HK-2 (cell line): ENCODE results near the gene GYPB.
"Not testable (repeated sequence)": the region's sequence is repeated elsewhere in the genome, so short reads cannot be mapped to it uniquely, and the experiment has no call there.

Experiments used
- DNase-seq: peaks from one replicate; pipeline ENCODE4 v3.0.0-alpha.2; 2018; ENCODE audit not compliant: unreplicated experiment

The GYPB gene

DNA sequence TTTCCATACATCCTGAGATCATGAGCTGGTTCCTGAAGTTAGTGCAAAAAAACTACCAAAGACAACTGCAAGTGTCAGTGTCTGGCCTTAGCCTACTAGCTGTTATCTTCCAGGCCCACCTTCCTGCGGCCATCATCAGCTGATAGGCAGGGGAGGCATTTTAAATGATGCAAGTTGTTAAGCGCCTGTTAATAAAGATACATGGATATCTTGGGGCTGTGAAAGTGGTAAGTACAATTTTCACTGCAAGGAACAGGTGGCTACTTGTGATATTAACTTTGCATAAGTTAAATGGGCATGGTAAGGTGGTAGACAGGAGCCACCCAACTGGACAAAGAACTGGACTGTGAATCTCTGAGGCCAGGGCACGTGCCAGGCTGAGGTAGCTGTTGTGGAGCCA lies at the start of gene GYPB:
TSS of gene GYPB (minus strand) at position 104 of the 400 bp plus-strand sequence. CDS start at position 11, 93 bp downstream.
- DNase-seq = not testable (repeated sequence)

DNA sequence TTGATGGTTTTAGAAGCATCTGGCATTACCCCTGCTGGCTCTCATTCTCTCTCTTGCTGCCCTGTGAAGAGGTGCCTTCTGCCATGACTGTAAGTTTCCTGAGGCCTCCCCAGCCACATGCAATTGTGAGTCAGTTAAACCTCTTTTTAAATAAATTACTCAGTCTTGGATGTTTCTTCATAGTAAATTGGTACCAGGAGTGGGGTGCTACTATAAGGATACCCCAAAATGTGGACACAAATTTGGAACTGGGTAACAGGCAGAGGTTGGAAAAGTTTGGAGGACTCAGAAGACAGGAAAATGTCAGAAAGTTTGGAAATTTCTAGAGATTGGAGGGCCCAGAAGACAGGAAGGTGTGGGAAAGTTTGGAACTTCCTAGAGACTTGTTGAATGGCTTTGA lies 42.4 kb upstream of the GYPB start:
- DNase-seq = not testable (repeated sequence)

- DNase-seq = not testable (repeated sequence)
Measured at GRCh38 chr4:144060234-144060859, 41.2 kb upstream of the GYPB start.

- DNase-seq = no peak
Measured at GRCh38 chr4:144056800-144057199, 37.6 kb upstream of the GYPB start.

DNA sequence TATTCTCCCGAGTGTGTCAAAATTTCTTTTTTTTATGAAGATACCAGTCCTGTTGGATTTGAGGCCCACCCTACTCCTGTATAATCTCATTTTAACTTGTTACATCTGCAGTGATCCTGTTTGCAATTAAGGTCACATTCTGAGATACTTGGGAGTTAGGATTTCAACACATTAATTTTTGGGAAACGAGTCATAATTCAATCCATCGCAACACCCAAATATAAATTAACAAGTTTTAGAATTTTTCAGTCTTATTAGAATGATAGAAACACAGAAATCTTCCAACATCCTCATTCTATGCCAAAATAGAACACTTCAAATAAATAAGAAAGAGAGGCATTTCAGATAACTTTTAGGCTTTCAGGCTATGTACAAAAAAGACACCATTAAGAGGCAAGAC lies 36.2 kb upstream of the GYPB start:
- DNase-seq = not testable (repeated sequence)

DNA sequence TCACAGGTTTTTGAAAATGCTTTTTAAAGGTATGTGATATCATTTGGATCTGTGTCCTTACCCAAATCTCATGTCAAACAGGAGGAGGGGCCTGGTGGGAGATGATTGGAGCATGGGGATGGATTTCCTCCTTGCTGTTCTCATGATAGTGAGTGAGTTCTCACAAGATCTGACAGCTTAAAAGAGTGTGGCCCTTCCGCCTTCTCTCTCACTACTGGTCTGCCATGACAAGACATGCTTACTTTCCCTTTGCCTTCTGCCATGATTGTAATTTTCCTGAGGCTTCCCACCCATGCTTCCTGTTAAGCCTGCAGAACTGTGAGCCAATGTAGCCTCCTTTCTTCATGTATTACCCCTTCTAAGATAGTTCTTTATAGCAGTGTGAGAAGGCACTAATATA lies 32.3 kb upstream of the GYPB start:
- DNase-seq = not testable (repeated sequence)

DNA sequence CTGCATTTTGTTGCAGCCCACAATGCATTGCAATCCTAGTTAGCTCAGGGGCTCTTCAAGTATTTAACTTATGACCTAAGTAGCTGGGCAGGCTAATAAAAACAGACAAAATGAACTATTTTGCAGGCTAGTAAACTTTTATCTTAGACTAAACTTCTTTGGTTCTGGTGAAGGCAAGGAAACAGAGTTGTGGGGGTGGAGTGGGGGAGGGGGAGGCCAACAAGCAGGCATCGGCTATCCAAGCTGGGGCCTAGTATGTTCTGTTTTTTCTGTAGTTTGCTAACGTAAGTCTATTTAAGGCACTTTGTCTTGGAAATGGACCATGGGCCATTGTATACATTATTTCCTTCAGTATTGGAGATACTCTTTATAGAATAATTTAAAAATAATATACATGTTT lies 31.5 kb upstream of the GYPB start:
- not testable (repeated sequence) for DNase-seq

GRCh38 chr4:144049495-144050424 lies 30.6 kb upstream of the GYPB start:
- not testable (repeated sequence) for DNase-seq

DNA sequence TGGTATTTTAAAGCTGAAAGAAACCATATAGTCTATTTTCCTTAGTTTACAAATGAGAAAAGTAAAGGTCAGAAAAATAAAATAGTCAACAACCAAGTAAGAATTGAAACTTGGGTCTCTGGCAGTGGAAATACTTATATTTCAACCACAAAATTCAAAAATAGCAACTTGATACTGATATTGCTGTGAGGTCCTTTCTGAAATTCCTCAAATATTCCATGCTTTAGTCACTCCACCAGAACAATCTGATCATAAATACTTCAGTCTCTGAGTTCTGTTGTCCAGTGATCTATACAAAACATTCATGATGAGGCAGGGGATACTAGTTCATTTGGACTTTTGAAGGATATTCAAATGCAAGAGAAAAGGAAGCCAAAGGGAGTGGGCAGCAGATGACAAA lies 25.8 kb upstream of the GYPB start:
- not testable (repeated sequence) for DNase-seq

DNA sequence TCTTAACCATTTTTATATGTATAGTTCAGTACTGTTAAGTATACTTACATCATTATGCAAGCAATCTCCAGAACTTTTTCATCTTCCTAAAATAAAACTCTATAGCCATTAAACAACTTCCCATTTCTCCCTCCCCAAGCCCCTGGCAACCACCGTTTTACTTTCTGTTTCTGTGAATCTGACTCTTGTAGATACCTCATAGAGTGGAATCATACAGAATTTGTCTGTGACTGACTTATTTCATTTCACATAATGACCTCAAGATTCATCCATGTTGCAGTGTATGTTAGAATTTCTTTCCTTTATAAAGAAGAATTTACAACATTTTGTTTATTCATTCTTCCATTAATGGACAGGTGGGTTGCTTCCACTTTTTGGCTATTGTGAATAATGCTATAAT lies 13.4 kb upstream of the GYPB start:
- not testable (repeated sequence) for DNase-seq

DNA sequence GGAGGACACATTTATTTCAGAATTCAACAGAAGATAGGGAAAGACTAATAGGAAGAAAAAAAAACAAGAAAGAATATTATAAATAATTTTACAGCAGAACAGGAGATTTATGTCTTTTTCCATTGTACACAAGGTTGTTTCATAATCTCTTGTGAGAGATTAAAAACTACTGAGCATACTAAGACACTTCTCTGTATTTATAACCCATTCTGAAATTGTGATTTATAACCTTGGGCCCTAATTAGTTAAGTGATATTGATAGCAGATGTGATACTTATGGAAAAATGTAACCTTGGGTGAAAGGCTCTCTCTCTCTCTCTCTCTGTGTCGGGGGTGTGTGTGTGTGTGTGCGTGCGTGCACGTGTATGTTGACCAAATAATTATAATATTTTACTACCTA lies 12.7 kb upstream of the GYPB start:
- DNase-seq = not testable (repeated sequence)

DNA sequence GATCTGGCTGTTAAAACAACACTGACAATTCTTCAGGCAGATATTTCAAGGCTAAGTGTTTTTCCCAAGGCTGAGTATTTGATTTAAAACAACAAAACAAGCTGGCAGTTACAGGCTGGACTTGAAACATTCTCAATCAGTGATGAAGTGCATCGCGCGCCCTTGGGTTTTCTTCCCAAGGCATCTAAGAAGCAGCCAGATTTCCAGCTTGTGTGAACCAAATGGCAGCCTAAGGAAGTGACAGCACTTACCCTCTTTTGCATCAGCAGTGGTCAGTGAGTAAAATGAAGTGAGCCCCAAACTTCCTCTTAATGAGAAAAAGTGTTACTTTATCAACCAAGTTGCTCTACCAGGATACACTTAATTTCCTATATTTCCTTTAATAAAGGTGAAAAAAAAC lies 12.2 kb upstream of the GYPB start:
- DNase-seq = not testable (repeated sequence)

- not testable (repeated sequence) for DNase-seq
Measured at GRCh38 chr4:144030708-144031107, 11.5 kb upstream of the GYPB start.

DNA sequence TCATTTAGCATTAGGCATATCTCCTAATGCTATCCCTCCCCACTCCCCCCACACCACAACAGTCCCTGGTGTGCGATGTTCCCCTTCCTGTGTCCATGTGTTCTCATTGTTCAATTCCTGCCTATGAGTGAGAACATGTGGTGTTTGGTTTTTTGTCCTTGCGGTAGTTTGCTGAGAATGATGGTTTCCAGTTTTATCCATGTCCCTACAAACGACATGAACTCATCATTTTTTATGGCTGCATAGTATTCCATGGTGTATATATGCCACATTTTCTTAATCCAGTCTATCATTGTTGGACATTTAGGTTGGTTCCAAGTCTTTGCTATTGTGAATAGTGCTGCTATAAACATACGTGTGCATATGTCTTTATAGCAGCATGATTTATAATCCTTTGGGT lies 7.5 kb upstream of the GYPB start:
- DNase-seq = not testable (repeated sequence)

DNA sequence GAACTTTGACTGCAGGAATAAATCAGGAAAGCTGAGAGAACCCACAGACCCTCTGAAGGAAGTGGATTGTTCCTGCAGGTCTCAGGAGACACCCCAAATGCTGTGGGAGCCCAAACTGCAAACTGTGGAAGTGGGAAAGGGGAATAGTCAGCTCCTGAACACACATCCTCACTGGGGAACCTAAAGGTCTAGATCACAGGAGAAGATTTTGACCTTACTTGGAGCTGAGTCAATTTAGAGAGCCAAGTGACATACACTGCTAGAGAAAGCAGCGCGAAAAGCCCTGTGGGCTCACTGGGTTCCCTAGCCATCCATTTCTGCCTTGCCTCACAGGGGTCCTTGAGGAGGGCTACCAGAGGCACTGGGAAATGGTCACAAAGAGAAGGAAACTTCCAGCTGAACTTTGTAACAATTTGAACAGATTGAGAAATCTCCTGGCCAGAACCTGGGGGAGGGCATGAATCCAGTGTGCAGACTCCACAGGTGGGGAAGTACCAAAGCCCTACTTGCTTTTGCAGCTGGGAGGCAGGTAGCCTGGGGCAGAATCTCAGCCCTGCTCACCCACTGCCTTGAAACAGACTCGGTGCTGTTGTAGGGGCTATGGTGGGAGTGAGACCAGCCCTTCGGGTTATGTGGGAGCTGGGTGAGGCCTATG lies 5.3 kb upstream of the GYPB start:
- DNase-seq = not testable (repeated sequence)

- DNase-seq = not testable (repeated sequence)
Measured at GRCh38 chr4:144022772-144023400, 3.7 kb upstream of the GYPB start.

- DNase-seq = peak; percentile 1
Measured at GRCh38 chr4:144021336-144021990, 2.3 kb upstream of the GYPB start.

GRCh38 chr4:144018223-144019000 lies 768 bp downstream of the GYPB start:
- DNase-seq = not testable (repeated sequence)

DNA sequence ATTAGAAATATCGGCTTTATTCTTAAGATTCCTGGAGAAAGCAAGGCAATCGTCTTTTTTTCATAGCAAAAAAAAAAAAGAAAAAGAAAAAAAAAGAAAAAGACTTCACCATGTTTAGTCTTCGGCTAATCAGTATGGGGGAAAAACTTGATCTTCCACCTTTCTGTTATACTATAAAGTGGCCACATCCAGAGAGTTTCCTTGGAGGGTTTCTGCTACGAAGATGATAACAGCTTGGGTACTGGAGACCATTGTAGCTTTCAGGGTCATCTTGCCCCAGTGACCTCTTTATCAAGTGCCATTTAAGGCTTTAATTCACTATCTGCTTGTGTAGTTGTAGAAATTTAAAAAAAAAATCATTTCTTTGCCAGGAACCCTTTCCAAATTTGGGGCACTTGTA lies 1.9 kb downstream of the GYPB start:
- not testable (repeated sequence) for DNase-seq

- DNase-seq = not testable (repeated sequence)
Measured at GRCh38 chr4:144016057-144016605, 3.0 kb downstream of the GYPB start.
